Duodenal mucosa (tissue), 2 donors: ENCODE data around the gene TTF2.

Source experiments
- H3K27ac ChIP-seq: one replicate; pipeline ENCODE4 v1.7.0; 2013; ENCODE audit warnings: low read depth, low read length
- H3K27me3 ChIP-seq, 2 donors: one replicate each; pipeline ENCODE4 v1.7.0; 2013; ENCODE audit warnings: low read length in 2 of 2, control low read depth in 1 of 2; ENCODE audit not compliant: insufficient read depth in 2 of 2, control insufficient read depth in 1 of 2
- H3K36me3 ChIP-seq, 2 donors: one replicate each; pipeline ENCODE4 v1.7.0; 2013; ENCODE audit warnings: low read length in 2 of 2, control low read depth in 1 of 2; ENCODE audit not compliant: insufficient read depth in 2 of 2, control insufficient read depth in 1 of 2
- H3K4me1 ChIP-seq, 2 donors: one replicate each; pipeline ENCODE4 v1.7.0; 2013; ENCODE audit warnings: low read length in 2 of 2, control low read depth in 1 of 2; ENCODE audit not compliant: insufficient read depth in 2 of 2, control insufficient read depth in 1 of 2
- H3K4me3 ChIP-seq, 2 donors: one replicate each; pipeline ENCODE4 v1.7.0; 2013; ENCODE audit warnings: low read length in 2 of 2, low read depth in 1 of 2
- H3K9ac ChIP-seq, 2 donors: one replicate each; pipeline ENCODE4 v1.7.0; 2013; ENCODE audit warnings: low read length in 2 of 2, low read depth in 1 of 2
- H3K9me3 ChIP-seq, 2 donors: one replicate each; pipeline ENCODE4 v1.7.0; 2013; ENCODE audit warnings: low read length in 2 of 2, control low read depth in 1 of 2; ENCODE audit not compliant: control insufficient read depth in 1 of 2

TTF2 gene

GRCh38 chr1:117087686-117088085 is 27.6 kb downstream of the TTF2 start:
- H3K27ac ChIP-seq: no peak overlapping the region
- no peak overlapping the region for H3K9ac ChIP-seq
- no peak overlapping the region for H3K4me3 ChIP-seq
- peaks cover 19 to 51% of the 10 kb centered on the region in 2 donors for H3K36me3 ChIP-seq
- H3K4me1 ChIP-seq: no peaks in the 10 kb centered on the region
- H3K9me3 ChIP-seq: no peaks in the 10 kb centered on the region
- no peaks in the 10 kb centered on the region for H3K27me3 ChIP-seq

GRCh38 chr1:117089996-117090395 is 29.9 kb downstream of the TTF2 start:
- no peak overlapping the region for H3K4me3 ChIP-seq
- peaks cover 12 to 50% of the 10 kb centered on the region in 2 donors for H3K36me3 ChIP-seq

GRCh38 chr1:117092594-117092993 is 32.5 kb downstream of the TTF2 start:
- Histone ChIP-seq H3K9ac (no peak overlapping the region), H3K36me3 (peaks cover 12 to 36% of the 10 kb centered on the region in 2 donors), H3K4me1 (peaks cover 17 to 33% of the 10 kb centered on the region in 2 donors), H3K27me3 (no peaks in the 10 kb centered on the region), H3K9me3 (no peaks in the 10 kb centered on the region), H3K4me3 (no peak overlapping the region), H3K27ac (no peak overlapping the region)

More at GRCh38 chr1:117089996-117090395, 29.9 kb downstream of the TTF2 start:
- Histone ChIP-seq H3K9ac (no peak overlapping the region), H3K27ac (no peak overlapping the region), H3K27me3 (no peaks in the 10 kb centered on the region), H3K4me1 (peaks cover 7 to 19% of the 10 kb centered on the region in 2 donors), H3K9me3 (no peaks in the 10 kb centered on the region)

DNA sequence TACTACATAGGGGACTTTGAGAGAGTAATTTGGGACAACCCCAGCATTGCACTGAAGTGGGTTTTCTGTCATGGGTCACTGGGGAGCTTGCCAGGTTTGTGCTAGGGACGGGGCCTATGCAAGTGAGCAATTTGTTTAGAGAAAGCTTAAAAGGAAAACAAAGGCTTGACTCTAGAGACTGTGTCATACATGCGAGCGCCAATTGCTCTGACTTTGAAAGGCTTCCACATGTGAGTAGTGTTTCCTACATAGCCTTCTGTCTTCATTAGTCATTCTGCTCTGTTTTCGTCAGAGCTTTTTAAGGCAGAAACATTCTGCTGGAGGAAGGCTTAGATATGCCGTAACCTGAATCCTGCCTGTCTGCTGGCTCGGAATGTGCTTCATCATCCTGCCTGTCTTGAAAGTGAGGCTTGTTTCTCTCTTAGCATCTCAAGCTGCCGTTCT is 33.0 kb downstream of the TTF2 start:
- Histone ChIP-seq H3K4me3 (no peak overlapping the region), H3K27ac (no peak overlapping the region)

DNA sequence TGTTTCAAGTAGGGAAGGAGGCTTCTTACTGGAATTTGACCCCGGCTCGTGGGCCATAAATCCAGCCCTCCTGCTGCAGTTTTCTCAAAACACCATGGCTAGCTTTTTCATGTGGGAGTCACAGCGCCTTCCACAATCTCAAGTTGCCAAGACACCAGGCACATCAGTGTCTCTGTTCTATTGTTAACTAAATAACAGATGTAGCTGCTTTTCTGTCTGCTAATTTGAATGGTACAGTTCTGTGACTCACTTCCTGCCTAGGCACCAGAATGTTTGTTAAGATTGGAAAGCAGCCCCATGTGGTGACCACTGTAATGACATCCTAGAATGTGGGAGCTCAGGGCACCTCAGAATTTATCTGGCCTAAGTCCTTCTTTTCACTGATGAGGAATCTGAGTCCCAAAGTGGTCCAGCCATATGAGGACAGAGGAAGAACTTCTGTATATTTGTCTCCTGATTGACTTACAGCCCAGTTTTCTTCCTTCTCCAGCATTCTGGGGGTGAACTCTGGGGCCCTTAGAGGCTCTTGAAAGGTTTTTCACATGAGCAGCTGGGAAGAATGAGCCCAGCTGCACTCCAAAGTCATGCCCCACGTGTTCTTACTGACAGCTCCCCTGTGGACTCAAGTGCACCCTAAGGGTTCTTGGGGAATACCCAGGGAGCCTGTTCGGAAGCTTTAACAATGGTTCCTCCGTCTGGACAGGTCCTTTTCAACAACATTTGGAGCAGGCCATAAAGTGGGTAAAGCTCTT is 33.9 kb downstream of the TTF2 start:
- no peak overlapping the region for H3K27ac ChIP-seq
- peaks cover 17 to 38% of the 10 kb centered on the region in 2 donors for H3K4me1 ChIP-seq
- H3K4me3 ChIP-seq: no peak overlapping the region
- H3K9ac ChIP-seq: no peak overlapping the region
- H3K27me3 ChIP-seq: no peaks in the 10 kb centered on the region
- H3K36me3 ChIP-seq: peaks cover 16 to 40% of the 10 kb centered on the region in 2 donors
- H3K9me3 ChIP-seq: no peaks in the 10 kb centered on the region

More for the DNA sequence above, 33.0 kb downstream of the TTF2 start:
- Histone ChIP-seq H3K9me3 (no peaks in the 10 kb centered on the region), H3K27me3 (no peaks in the 10 kb centered on the region), H3K4me1 (peaks cover 17 to 38% of the 10 kb centered on the region in 2 donors), H3K36me3 (peaks cover 12 to 36% of the 10 kb centered on the region in 2 donors), H3K9ac (no peak overlapping the region)

- H3K9ac ChIP-seq: no peak overlapping the region
- peaks cover 17 to 38% of the 10 kb centered on the region in 2 donors for H3K4me1 ChIP-seq
- no peaks in the 10 kb centered on the region for H3K27me3 ChIP-seq
- no peak overlapping the region for H3K27ac ChIP-seq
- no peak overlapping the region for H3K4me3 ChIP-seq
- H3K9me3 ChIP-seq: no peaks in the 10 kb centered on the region
- peaks cover 18 to 44% of the 10 kb centered on the region in 2 donors for H3K36me3 ChIP-seq
These were observed 34.9 kb downstream of the TTF2 start for GRCh38 chr1:117094841-117095604.

DNA sequence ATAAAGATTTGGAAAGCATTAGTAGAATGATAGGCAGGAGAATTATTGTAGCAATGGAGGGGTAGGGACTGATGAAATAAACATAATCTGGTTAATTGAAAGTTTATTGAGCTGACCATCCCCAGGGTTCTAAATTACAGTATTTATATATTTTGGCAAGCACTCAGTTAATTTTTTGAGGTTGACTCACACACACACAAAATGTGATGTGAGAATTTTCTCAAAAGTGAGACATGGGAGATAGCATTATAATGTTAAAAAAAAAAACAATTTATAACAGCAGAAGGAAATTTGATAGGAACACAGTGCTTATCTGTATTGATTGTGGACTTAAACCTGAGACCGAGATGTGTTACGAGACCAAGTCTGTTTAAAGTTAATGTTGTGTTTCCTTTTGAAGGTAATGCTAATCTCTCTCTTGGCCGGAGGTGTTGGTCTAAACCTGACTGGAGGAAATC is 36.9 kb downstream of the TTF2 start:
- Histone ChIP-seq H3K9ac (no peak overlapping the region), H3K4me1 (peaks cover 17 to 38% of the 10 kb centered on the region in 2 donors), H3K36me3 (peaks cover 9 to 42% of the 10 kb centered on the region in 2 donors), H3K27ac (no peak overlapping the region), H3K9me3 (no peaks in the 10 kb centered on the region), H3K27me3 (no peaks in the 10 kb centered on the region), H3K4me3 (no peak overlapping the region)

GRCh38 chr1:117097443-117097842 is 37.3 kb downstream of the TTF2 start:
- H3K9ac ChIP-seq: no peak overlapping the region

GRCh38 chr1:117098287-117098890 is 38.3 kb downstream of the TTF2 start:
- Histone ChIP-seq H3K27me3 (no peaks in the 10 kb centered on the region), H3K4me3 (no peak overlapping the region), H3K27ac (no peak overlapping the region), H3K36me3 (peaks cover 19 to 42% of the 10 kb centered on the region in 2 donors), H3K4me1 (peaks cover 17 to 34% of the 10 kb centered on the region in 2 donors), H3K9ac (no peak overlapping the region), H3K9me3 (no peaks in the 10 kb centered on the region)

More at GRCh38 chr1:117097443-117097842, 37.3 kb downstream of the TTF2 start:
- Histone ChIP-seq H3K9me3 (no peaks in the 10 kb centered on the region), H3K4me3 (no peak overlapping the region), H3K27me3 (no peaks in the 10 kb centered on the region), H3K27ac (no peak overlapping the region), H3K4me1 (peaks cover 17 to 38% of the 10 kb centered on the region in 2 donors), H3K36me3 (peaks cover 12 to 45% of the 10 kb centered on the region in 2 donors)
